GM12874 (cell line): ENCODE measurements around the gene RBM47.

Source experiments
- TF ChIP-seq, protein P1 (sequence below): IDR thresholded peaks from 2 replicates; pipeline ENCODE4 v1.5.1; 2011; ENCODE audit warnings: low read depth, mild to moderate bottlenecking, control low read depth, low read length, moderate library complexity; ENCODE audit not compliant: insufficient read depth

RBM47 gene

DNA sequence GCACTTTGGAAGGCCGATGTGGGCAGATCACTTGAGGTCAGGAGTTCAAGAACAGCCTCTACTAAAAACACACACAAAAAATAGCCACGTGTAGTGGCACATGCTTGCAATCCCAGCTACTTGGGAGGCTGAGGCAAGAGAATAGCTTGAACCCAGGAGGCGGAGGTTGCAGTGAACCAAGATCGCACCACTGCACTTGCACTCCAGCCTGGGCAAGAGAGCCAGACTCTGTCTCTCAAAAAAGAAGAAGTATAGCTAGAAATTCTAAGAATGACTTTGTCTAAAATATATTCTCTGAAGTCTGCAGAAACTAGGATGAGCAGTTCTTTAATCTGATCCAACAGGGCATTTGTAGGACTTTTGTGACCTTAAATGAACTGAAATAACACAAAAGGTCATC, 17.4 kb downstream of the RBM47 start:
- TF ChIP-seq, protein P1, sequence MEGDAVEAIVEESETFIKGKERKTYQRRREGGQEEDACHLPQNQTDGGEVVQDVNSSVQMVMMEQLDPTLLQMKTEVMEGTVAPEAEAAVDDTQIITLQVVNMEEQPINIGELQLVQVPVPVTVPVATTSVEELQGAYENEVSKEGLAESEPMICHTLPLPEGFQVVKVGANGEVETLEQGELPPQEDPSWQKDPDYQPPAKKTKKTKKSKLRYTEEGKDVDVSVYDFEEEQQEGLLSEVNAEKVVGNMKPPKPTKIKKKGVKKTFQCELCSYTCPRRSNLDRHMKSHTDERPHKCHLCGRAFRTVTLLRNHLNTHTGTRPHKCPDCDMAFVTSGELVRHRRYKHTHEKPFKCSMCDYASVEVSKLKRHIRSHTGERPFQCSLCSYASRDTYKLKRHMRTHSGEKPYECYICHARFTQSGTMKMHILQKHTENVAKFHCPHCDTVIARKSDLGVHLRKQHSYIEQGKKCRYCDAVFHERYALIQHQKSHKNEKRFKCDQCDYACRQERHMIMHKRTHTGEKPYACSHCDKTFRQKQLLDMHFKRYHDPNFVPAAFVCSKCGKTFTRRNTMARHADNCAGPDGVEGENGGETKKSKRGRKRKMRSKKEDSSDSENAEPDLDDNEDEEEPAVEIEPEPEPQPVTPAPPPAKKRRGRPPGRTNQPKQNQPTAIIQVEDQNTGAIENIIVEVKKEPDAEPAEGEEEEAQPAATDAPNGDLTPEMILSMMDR: no peak

DNA sequence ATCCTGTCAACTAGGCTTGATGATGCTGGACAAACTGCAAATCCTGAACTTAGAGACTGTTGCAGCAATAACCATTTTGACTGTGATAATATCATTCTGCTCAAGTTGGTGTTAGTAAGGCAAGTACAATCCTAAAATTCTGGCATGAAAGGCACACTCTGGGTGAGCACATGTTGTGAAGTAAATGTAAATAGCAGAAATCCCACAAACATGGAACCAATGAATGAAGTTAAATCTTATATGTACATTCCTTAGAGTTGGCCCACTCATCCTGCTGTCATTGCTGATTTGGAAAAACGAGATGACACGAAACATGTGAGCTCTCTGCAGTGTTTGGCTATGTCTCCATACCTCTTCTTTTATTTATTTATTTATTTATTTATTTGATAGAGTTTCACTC, 21.0 kb downstream of the RBM47 start:
- TF ChIP-seq, protein P1: no peak

DNA sequence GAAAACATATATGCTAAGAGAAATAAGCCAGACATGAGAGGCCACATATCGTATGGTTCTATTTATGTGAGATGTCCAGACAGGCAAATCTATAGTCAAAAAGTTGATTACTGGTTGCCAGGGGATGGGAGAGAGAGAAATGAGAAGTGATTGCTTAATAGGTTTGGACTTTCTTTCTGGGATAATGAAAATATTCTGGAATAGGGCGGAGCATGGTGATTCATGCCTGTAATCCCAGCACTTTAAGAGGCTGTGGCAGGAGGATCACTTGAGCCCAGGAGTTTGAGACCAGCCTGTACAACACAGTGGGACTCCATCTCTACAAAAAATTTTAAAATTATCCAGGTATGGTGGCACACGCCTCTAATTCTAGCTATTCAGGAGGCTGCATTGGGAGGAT, 22.4 kb downstream of the RBM47 start:
- TF ChIP-seq, protein P1: no peak

DNA sequence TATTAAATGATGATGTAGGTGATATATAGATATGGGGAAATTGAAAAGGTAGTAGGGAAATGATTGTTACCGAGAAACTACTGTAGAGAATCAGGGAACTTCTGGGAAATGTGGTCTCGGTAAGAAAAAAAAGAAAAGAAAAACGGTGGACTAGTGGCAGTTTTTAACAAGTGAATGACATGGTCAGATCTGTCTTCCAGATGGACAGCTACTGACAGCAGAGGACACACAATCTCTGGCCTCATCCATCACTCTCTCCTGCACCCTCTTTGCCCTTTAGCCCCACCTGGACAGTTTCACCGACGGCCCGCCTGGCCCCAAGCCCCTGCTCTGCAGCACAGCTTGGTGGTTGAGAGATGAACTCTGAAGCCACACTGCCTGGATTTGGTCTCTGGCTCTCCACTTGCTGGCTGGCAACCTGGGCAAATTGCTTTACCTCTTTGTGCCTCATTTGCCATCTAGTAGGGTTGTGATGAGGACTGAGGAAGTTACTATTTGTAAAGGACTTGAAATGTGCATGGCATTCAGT, 23.4 kb downstream of the RBM47 start:
- TF ChIP-seq, protein P1: no peak

DNA sequence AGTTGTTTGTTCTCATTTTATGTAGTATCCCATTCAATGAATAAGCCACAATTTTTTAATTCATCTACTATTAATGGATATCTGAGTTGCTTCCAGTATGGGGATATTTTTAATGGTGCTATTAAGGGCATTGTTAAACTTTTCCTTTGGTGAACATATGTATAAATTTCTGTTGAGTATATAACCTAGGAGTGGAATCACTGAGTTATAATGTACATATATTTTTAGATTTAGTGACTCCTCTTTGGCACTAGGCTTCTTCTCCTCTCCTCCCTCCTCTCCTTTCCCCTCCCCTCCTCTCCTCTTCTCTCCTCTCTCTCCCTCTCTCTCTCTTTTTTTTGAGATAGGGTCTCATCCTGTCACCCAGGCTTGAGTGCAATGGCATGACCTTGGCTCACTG, 26.4 kb downstream of the RBM47 start:
- TF ChIP-seq, protein P1: no peak

DNA sequence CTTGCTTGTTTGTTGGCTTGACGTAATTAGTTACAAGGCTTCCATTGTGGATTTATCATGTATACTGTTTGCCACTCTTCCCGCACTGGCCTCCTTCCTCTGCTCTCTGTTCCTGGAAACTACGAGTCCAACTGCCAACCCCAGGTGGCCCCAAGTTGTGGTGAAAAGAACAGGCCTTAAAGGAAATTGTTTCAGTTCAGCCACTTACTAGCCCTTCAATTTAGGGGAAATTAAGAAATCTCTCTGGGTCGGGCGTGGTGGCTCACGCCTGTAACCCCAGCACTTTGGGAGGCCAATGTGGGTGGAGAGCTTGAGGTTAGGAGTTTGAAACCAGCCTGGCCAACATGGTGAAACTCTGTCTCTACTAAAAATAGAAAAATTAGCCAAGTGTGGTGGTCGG, 28.0 kb downstream of the RBM47 start:
- TF ChIP-seq, protein P1: no peak

DNA sequence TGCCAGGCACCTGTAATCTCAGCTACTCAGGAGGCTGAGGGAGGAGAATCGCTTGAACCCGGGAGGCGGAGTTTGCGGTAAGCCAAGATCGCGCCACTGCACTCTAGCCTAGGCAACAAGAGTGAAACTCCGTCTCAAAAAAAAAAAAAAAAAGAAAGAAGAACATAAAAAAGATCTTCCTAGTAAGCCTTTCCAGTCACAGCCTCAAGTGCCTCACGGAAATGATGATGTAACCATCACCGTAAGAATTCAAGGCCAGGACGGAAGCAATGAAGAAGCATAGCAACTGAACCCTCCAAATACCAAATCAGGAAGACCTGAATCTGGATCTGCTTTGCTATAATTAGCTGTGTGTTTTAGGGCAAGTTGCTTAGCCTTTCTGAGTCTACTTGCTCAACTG, 28.8 kb downstream of the RBM47 start:
- TF ChIP-seq, protein P1: no peak
